Activated T-cell treated with anti-CD3 and anti-CD28 coated beads, Interleukin-2, amount 50 U/mL, for 1 hour (primary cell): ENCODE data around the gene TPRA1.
"Not testable (repeated sequence)": the region's sequence is repeated elsewhere in the genome, so short reads cannot be mapped to it uniquely, and the experiment has no call there.

Source experiments
- DNase-seq: peaks from one replicate; pipeline ENCODE4 v3.0.0-alpha.2; 2020

The TPRA1 gene

DNA sequence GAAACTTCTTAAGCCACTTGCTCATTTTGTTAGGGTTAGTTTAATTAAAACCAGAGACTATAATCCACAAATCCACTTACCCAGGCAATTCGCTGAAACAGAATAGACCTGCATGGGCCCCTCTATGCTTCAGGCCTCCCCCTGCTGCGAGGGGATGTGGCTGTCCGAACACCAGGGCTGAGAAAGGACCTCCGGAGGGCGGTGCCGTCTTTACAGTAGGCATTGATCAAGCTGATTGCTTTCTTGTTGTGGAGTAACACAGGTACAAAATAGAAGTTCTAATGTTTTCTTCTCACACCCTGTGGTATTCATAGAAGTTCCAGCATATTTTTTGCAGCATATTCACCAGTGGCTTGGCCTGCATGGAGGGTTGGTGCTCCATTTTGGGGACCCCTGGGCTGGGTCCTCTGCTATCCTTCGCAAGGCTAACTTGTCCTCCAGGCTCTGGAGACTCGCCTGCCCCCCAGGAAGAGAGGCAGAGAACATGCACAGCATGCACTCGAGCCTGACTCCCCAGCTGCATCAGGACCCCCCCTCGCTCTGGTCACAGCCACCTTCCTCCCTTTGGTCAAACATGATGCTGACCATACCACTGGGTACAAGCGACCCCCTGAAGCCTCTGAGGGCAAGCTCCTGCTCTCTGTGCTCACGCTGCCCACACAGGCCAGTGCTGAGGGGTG, 55.3 kb downstream of the TPRA1 start:
- no peak for DNase-seq

DNA sequence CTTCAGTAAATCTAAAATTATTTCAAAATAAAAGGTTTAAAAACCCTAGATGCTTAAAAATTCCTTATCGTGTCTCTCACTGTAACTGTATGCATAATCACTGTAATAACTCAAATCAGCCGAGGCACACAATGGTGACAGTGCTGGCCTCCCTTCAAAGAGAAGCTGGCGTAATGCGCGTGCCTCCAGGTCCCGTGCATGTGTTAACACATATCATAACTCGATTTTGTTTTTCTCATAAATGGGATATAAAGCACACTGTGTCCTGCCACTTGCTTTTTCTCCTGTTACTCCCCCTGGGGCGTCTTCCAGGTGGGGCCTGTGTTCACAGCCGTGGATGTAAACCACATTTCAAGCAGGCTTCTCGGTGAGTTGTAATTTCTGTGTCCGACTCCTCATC, 56.0 kb downstream of the TPRA1 start:
- no peak for DNase-seq

DNA sequence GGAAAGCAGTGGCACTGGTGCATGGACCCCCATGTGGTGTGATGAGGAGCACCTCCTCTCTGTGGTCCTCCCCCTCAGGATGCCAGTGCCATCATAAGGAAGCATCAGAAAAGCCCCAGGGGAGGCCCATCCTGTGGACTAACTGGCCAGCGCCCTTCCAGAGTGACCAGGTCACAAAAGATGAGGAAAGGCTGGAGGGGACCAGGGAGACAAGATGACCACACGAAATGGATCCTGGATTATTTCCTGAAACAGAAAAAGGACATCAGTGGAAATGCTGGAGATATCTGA, 56.4 kb downstream of the TPRA1 start:
- DNase-seq, result no peak

DNA sequence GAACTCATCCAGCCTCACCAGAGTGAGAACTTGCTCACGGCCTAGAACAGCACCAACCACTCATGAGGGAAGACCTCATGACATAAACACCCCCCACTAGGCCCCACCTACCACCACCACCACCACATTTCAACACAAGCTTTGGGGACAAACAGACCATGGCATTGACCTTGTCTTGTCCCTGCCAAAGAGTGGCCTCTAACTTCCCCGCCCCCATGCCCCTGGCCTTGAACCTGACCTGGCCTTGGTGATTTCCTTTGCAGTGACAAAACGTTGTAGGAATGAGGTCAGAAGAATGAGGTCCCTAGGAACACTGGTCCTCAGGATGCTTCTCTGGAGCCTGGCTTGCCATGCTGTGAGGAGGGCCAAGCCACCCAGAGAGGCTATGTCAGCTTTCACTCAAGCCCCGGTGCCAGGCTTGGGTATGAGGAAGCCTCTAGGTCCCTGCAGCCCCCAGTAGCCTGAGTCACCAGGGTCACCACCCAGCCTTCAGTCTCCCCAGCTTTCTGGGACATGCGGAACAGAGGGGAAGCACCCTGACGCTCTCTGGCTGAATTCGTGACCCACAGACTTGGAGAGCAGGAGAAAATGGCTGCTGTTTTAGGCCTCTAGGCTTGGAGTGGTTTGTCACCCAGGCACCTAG, 57.9 kb downstream of the TPRA1 start:
- DNase-seq, result no peak

DNA sequence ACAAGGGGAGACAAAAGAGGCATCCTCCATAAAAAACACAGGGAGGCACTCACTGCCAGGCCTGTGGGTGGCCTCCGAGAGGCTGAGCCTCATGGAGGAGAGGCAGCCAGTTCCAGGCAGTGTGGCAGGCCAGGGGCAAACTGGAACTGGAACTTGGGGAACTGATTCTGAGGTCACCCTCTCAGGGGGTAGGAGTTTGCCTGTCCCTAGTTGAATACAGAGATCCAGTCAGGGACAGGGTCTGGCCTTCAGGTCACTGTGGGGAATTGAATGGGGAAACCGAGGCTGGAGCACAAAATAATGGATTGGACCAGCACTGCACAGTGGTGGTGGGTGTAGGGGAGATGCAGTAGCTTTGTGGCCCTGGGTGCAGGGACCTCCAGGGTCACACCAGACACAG, 58.7 kb downstream of the TPRA1 start:
- no peak for DNase-seq

DNA sequence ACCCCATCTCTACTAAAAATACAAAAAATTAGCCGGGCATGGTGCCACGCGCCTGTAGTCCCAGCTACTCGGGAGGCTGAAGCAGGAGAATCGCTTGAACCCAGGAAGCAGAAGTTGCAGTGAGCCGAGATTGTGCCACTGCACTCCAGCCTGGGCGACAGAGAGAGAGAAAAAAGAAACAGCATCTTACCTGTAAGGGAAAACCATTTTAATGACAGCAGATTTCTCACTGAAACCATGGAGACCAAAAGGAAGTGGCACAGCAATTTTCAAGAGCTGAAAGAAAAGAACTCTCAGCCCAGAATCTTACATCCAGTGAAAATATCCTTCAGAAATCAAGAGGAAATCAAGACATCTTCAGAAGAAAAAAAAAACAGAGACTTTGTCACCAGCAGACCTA, 59.7 kb downstream of the TPRA1 start:
- not testable (repeated sequence) for DNase-seq

DNA sequence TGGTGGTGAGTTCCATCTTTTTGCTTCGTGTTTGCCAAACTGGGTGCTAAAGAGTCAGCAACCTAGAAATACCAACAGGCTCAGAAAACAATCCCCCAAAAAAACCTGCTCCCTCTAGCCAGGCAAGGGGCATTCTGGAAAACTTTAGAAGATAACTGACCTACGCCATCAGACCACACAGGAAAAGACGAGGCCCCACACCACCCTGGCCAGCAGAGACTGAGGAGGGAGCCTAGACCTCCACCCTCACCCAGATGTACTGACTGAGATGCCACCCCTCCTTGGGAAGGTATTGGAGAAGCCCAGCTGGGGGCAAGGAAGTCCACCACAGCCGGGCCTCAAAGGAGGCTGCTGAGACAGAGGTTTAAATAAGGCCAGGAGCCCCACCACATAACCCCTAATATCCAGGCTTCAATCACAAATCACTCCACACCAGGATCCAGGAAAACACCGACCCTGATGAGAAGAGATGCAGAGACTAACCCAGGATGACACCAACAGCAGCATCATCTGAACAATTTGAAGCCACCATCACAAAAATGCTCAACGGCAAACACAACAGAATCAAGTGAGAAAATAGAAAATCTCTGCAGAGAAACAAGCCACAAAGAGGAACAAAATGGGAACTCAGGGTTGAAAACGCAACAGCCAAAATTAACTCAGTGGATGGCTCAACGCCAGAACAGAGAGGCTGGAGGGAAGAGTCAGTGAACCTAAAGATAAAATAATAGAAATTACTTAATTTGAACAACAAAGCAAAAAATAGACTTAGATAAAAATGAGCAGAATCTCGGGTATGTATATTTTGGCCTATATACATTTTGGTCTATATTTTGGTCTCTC, 61.0 kb downstream of the TPRA1 start:
- no peak for DNase-seq

DNA sequence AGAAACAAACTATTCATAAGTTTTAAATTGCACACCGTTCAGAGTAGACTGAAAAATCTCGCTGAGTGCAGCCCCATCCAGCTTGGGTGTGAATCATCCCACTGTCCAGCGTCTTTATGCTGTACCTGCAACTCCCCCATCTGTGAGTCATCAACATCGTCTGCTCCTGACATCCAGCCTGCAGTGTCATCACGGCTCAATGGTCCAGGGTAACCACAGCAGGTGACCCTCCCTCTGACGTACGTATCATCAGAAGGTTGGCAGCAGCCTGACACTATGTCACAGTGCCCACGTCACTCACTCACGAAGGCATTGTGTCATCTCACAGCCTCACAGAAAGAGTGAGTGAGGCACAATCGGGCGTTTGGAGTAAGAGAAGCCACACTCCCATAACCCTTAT, 65.2 kb downstream of the TPRA1 start:
- DNase-seq, result no peak

DNA sequence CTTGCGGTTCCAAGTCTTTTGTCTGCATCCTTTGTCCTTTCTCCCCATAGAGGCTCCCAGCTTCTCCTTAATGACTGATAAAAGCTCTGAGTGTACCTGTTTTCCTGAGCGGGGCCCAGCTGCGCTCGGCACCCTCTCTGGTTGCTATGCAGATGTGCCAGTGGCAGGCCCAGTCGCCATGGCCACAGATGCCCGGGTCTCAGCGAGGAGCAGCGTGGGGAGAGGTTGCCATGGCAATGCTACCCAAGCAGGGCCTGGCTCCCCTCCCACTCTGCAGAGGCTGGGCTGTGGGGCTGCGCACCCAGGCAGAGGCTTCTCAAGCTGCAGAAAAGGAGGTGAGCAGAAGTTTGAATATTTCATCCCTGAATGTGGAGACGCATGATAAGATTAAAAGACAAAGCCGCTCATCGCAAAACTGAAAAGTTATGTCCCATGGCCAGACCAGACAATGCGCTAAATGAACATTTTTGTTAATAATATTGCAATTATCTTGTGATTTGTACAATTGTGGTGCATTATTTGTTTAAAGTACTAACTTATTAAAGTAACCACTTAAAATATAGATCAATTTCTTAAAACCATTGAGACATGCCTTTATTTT, 66.1 kb downstream of the TPRA1 start:
- no peak for DNase-seq
